DND-41 (cell line): Measurements from ENCODE around the gene MTOR.

Source experiments
- ATAC-seq: fragments of 200-7000 bp; cut with Tn5 transposase; 3 replicates; pipeline ENCODE4 v1.9.1; 2021; ENCODE audit warnings: low read depth; ENCODE audit not compliant: insufficient read depth
- DNase-seq: peaks from one replicate; pipeline ENCODE4 v3.0.0-alpha.2; 2020
- H2AFZ ChIP-seq: 2 replicates; pipeline ENCODE4 v1.6.0; 2012; ENCODE audit warnings: low read depth, low read length
- H3K27ac ChIP-seq: 2 replicates; pipeline ENCODE4 v1.5.1; 2012; ENCODE audit warnings: low read length, inconsistent platforms
- H3K27me3 ChIP-seq: fragments of 200-600 bp; sonication (generic); 2 replicates; pipeline ENCODE4 v1.6.0; 2012; ENCODE audit warnings: low read length, mild to moderate bottlenecking, inconsistent platforms; ENCODE audit not compliant: insufficient read depth, poor library complexity
- H3K36me3 ChIP-seq: 2 replicates; pipeline ENCODE4 v1.5.1; 2012; ENCODE audit warnings: low read length, inconsistent platforms; ENCODE audit not compliant: insufficient read depth
- H3K4me1 ChIP-seq: 2 replicates; pipeline ENCODE4 v1.5.1; 2012; ENCODE audit warnings: mild to moderate bottlenecking, low read length; ENCODE audit not compliant: insufficient read depth
- H3K4me2 ChIP-seq: 2 replicates; pipeline ENCODE4 v1.6.0; 2012; ENCODE audit warnings: mild to moderate bottlenecking, moderate library complexity, low read length, inconsistent platforms; ENCODE audit not compliant: insufficient read depth
- H3K4me3 ChIP-seq, 2 experiments: fragments of 200-600 bp in 1 of 2; shearing (Covaris generic) in 1 of 2; 2 replicates each; pipeline ENCODE4 v1.5.1; 2012 to 2016; ENCODE audit warnings: inconsistent platforms in 2 of 2, low read length in 2 of 2, mild to moderate bottlenecking in 2 of 2, low read depth in 1 of 2, moderate library complexity in 1 of 2
- H3K79me2 ChIP-seq: 2 replicates; pipeline ENCODE4 v1.6.0; 2012; ENCODE audit warnings: low read length, inconsistent platforms; ENCODE audit not compliant: insufficient read depth
- H3K9ac ChIP-seq: 2 replicates; pipeline ENCODE4 v1.6.0; 2012; ENCODE audit warnings: low read depth, mild to moderate bottlenecking, inconsistent platforms, low read length, moderate library complexity
- H3K9me3 ChIP-seq: 2 replicates; pipeline ENCODE4 v1.5.1; 2012; ENCODE audit warnings: low read length, moderate library complexity, mild to moderate bottlenecking, inconsistent platforms; ENCODE audit not compliant: insufficient read depth, severe bottlenecking
- H4K20me1 ChIP-seq: 2 replicates; pipeline ENCODE4 v1.6.0; 2012; ENCODE audit warnings: low read length; ENCODE audit not compliant: insufficient read depth
- EZH2 ChIP-seq: IDR thresholded peaks from 3 replicates; pipeline ENCODE4 v1.6.1; 2012; ENCODE audit warnings: borderline replicate concordance, low read depth, mild to moderate bottlenecking, moderate library complexity, low read length, inconsistent platforms; ENCODE audit not compliant: severe bottlenecking
- TF ChIP-seq, protein P1 (sequence below): IDR thresholded peaks from 2 replicates; pipeline ENCODE4 v1.5.1; 2012; ENCODE audit warnings: borderline replicate concordance, low read length, moderate library complexity, mild to moderate bottlenecking; ENCODE audit not compliant: poor library complexity, severe bottlenecking; ENCODE audit errors: extremely low read depth

MTOR gene

DNA sequence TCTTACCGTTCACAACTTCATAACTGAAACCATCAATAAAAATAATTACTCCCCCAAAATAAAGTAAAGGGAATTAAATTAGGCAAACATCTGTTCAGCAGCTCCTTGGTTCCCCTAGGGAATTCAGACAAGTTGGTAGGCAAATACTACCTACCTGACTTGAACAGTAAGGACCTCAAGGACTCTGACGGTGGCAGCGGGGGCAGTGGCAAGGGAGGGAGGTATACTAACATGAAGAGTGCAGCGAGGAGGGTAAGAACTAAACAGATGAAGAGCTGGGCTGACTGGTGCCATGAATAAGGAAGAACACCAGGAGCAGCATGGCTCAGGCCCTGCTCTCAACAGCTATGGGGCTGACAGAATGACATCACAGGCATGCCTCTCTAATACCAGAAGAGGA lies 33.1 kb downstream of the MTOR start:
- Histone ChIP-seq H3K4me1 (no peaks in the 10 kb centered on the region), H3K36me3 (peaks cover 83% of the 10 kb centered on the region), H3K4me3 (no peak overlapping the region), H3K9me3 (no peaks in the 10 kb centered on the region), H3K9ac (no peak overlapping the region), H3K4me2 (no peak overlapping the region), H3K27ac (no peak overlapping the region), H3K27me3 (no peaks in the 10 kb centered on the region), H4K20me1 (no peaks in the 10 kb centered on the region), H3K79me2 (no peaks in the 10 kb centered on the region), H2AFZ (no peak overlapping the region)
- no peak for DNase-seq
- no peak for ATAC-seq
- TF ChIP-seq, protein P1, sequence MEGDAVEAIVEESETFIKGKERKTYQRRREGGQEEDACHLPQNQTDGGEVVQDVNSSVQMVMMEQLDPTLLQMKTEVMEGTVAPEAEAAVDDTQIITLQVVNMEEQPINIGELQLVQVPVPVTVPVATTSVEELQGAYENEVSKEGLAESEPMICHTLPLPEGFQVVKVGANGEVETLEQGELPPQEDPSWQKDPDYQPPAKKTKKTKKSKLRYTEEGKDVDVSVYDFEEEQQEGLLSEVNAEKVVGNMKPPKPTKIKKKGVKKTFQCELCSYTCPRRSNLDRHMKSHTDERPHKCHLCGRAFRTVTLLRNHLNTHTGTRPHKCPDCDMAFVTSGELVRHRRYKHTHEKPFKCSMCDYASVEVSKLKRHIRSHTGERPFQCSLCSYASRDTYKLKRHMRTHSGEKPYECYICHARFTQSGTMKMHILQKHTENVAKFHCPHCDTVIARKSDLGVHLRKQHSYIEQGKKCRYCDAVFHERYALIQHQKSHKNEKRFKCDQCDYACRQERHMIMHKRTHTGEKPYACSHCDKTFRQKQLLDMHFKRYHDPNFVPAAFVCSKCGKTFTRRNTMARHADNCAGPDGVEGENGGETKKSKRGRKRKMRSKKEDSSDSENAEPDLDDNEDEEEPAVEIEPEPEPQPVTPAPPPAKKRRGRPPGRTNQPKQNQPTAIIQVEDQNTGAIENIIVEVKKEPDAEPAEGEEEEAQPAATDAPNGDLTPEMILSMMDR: no peak
- TF ChIP-seq EZH2: no peak

DNA sequence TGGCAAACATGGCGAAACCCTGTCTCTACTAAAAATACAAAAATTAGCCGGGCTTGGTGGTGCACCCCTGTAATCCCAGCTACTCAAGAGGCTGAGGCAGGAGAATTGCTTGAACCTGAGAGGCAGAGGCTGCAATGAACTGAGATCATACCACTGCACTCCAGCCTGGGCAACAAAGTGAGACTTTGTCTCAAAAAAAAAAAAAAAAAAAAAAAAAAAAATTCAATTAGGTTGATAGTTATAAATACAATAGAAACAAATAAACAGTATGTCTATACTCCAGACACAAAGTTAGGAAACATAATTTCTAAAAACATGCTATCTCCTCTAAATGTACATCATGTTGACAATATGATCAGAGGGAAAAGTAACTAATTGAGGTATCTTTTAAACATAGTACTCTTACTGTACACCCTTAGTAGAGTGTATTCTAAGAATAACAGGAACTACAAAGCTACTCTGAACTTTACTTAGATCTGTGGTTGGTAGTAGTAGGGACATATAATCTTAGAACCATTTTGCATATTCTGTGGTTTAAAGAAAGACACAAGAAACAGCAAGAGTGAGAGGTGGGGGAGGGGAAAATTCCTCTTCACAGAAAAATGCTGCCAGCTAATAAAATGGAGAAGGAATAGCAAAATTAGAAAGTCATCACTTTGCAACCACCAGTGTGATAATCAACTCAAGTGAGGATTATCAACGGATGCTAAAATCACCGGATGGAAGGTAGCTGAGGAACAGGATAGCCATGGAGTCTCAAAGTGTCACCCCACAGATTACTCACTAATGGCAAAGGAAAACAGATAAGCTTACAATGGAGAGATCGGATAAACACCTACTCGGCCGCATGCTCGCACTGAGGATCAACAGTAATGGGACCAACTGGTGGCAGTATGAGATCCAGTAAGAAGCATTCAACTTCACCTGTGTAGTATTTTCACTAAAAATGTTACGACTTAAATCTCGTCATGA lies 35.0 kb downstream of the MTOR start:
- TF ChIP-seq EZH2: no peak
- TF ChIP-seq, protein P1: no peak
- H3K79me2 ChIP-seq: no peaks in the 10 kb centered on the region
- DNase-seq (no peak), ATAC-seq (0 out of 3 replicates have a peak, but pooled peaks have one; percentile 47)
- no peak overlapping the region for H3K4me3 ChIP-seq
- no peak overlapping the region for H3K9ac ChIP-seq
- no peaks in the 10 kb centered on the region for H3K9me3 ChIP-seq
- H3K4me2 ChIP-seq: no peak overlapping the region
- no peak overlapping the region for H3K27ac ChIP-seq
- H2AFZ ChIP-seq: no peak overlapping the region
- H4K20me1 ChIP-seq: no peaks in the 10 kb centered on the region
- H3K36me3 ChIP-seq: peaks cover 75% of the 10 kb centered on the region
- H3K4me1 ChIP-seq: no peaks in the 10 kb centered on the region
- no peaks in the 10 kb centered on the region for H3K27me3 ChIP-seq

DNA sequence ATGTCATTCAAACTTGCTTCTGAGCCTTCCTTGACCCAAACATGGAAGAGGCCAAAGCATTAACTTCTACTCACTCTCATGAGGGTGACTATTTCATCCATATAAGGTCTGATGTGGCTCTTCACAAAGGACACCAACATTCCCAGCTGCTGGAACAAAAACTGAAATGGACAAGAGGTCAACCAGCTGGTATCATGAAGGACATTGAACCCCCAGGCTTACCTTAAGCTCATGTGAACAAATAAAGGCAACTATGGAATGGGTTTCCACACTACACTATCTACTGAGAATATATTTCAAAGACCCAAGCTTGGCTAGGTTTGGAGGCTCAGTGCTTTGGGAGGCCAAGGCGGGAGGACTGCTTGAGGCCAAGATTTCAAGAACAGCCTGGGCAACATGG lies 46.3 kb downstream of the MTOR start:
- Histone ChIP-seq H3K4me3 (no peak overlapping the region), H3K27ac (no peak overlapping the region), H3K79me2 (0 out of 2 replicates have a peak, but pooled peaks cover 3% of the 10 kb centered on the region), H3K36me3 (peaks cover 89% of the 10 kb centered on the region), H3K4me2 (no peak overlapping the region), H3K9ac (no peak overlapping the region), H2AFZ (no peak overlapping the region), H3K9me3 (no peaks in the 10 kb centered on the region), H3K27me3 (no peaks in the 10 kb centered on the region), H4K20me1 (no peaks in the 10 kb centered on the region), H3K4me1 (no peaks in the 10 kb centered on the region)
- ATAC-seq: no peak
- DNase-seq: no peak
- TF ChIP-seq EZH2: no peak
- TF ChIP-seq, protein P1: no peak
